Left renal pelvis (tissue), 4 donors: Measurements from ENCODE around the gene BAZ2A. TPM values are rescaled to one million over a fixed set of nuclear protein-coding genes. Genes with fewer than 3 reads are reported as not detected.
"Not testable (repeated sequence)": the region's sequence is repeated elsewhere in the genome, so short reads cannot be mapped to it uniquely, and the experiment has no call there.

Source experiments
- DNase-seq, 4 donors: peaks; one replicate each; pipeline ENCODE4 v3.0.0-alpha.2; 2013; ENCODE audit warnings: low read depth in 4 of 4, low spot score in 3 of 4
- polyA plus RNA-seq, 4 donors: library from polyadenylated mRNA; unstranded; fragments of 120-200 nt; gene quantifications; one replicate each; pipeline ENCODE4 v1.2.1, GENCODE V29; 2013; ENCODE audit not compliant: insufficient read length in 4 of 4

Gene BAZ2A
- polyA plus RNA-seq = 10 to 100 TPM; 56.3 to 99.8 (median 85.0) TPM

GRCh38 chr12:56630180-56630632 lies at the start of gene BAZ2A:
BAZ2A (minus strand) TSS chr12:56630326; CDS start chr12:56617530, 12,796 bp downstream.
- no peak for DNase-seq

- no peak for DNase-seq
Observed at GRCh38 chr12:56678852-56679251, 48.7 kb upstream of the BAZ2A start.

DNA sequence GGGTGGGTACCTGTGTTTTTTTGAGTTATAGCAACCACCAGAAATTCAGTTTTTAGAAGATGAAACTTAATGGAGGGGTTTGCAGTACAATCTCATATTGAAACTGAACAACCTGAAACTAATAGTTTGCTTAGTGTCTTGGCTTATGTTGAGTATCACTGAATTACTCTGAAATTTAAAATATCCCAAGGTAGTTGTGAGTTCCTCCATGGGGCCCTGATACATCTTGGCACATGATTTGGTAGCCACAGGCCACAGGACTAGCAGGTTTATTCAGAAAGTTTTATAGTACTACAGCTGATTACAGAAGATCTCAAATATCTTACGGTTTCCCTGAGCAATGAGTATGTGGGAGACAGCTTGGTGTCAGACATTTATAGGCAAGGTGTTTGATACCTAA lies 47.6 kb upstream of the BAZ2A start:
- DNase-seq = no peak

GRCh38 chr12:56676851-56677580 lies 46.9 kb upstream of the BAZ2A start:
- no peak for DNase-seq

DNA sequence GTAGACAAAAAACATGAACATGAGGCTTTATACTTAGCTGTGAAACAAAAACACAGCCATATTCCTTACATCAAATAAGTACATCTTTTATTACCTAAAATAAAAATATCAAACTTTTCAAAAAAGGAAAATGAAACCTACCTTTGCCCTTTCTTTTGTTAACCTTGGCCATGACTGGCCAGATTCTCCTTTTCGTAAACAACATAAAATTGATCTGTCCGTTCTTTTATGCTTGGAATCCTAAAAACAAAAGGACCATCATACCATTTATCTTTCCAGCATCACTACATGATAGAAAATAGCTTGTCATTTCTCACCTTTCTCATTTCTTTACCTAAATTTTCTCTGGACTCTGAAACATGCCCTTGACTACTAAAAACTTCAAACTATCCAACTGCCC lies 41.5 kb upstream of the BAZ2A start:
- DNase-seq = no peak

DNA sequence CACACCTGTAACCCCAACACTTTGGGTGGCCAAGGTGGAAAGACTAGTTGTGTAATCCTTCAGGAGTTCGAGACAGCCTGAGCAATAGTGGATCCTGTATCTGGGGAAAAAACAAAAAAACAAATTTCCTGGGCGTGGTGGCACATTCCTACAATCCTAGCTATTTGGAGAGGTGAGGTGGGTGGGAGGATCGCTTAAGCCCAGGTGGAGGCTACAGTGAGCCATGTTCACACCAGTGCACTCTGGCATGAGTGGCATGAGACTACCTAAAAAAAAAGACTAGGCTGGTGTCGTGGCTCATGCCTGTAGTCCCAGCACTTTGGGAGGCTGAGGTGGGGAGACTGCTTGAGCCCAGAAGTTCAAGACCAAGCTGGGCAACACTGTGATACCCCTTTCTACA lies 40.7 kb upstream of the BAZ2A start:
- DNase-seq = no peak

DNA sequence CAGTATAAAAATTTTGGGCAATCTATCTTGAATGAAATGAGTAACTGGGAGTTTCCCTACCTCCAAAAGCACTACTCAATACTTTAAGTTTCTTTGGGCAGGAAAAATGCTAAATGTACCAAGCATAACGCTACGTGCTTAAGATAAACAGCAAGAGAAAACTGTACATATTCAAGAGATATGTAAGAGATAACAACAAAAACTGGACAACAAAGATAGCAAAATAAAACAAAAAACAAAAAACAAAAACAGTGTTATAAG lies 38.0 kb upstream of the BAZ2A start:
- no peak for DNase-seq

DNA sequence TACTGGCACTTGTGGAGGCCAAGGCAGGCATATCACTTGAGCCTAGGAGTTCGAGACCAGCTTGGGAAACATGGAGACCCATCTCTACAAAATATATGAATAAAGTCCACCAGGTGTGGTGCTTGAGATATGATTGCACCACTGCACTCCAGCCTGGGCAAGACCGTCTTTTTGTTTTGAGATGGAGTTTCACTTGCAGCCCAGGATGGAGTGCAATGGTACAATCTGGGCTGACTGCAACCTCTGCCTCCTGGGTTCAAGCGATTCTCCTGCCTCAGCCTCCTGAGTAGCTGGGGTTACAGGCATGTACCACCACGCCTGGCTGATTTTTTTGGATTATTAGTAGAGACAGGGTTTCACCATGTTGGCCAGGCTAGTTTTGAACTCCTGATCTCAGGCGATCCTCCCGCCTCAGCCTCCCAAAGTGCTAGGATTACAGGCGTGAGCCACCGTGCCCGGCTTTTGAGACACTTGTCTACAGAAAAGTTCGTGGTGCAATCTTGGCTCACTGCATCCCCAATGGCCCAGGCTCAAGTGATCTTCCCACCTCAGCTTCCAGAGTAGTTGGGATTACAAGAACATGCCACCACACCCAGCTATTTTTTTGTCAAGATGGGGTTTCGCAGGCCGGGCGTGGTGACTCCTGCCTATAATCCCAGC lies 32.0 kb upstream of the BAZ2A start:
- no peak for DNase-seq

DNA sequence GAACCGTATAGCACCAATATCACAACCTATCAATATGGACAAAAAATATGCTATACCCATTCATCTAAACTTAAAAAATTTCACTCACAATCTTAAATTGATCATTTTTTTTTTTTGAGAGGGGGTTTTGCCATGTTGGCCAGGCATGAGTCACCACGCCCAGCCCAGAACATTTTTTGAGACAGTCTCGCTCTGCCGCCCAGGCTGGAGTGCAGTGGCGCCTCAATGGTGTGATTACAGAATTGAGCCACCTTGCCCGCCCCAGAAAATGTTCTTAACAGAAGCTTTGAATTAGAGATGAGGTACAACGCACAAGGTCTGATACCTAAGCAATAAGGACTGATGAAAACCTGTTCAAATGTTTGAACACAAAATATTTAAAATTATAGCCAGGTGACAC lies 31.4 kb upstream of the BAZ2A start:
- DNase-seq = no peak

- no peak for DNase-seq
Observed at GRCh38 chr12:56658921-56659320, 28.8 kb upstream of the BAZ2A start.

GRCh38 chr12:56657416-56658379 lies 27.6 kb upstream of the BAZ2A start:
- DNase-seq = no peak

GRCh38 chr12:56653781-56654180 lies 23.7 kb upstream of the BAZ2A start:
- DNase-seq = not testable (repeated sequence)

DNA sequence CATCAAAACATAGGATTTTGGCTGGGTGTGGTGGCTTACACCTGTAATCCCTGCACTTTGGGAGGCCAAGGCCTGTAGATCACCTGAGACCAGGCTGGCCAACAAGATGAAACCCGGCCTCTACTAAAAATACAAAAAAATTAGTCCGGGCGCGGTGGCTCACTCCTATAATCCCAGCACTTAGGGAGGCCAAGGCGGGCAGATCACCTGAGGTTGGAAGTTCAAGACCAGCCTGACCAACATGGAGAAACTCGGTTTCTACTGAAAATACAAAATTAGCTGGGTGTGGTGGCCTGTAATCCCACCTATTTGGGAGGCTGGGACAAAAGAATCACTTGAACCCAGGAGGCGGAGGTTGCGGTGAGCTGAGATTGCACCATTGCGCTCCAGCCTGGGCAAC lies 17.9 kb upstream of the BAZ2A start:
- DNase-seq = not testable (repeated sequence)

GRCh38 chr12:56645717-56646446 lies 15.8 kb upstream of the BAZ2A start, which contains the start of gene ATP5F1B:
ATP5F1B (minus strand) TSS chr12:56645984; CDS start chr12:56645963, 21 bp downstream.
- DNase-seq = peak; percentile 98 to 99 (median 99)

DNA sequence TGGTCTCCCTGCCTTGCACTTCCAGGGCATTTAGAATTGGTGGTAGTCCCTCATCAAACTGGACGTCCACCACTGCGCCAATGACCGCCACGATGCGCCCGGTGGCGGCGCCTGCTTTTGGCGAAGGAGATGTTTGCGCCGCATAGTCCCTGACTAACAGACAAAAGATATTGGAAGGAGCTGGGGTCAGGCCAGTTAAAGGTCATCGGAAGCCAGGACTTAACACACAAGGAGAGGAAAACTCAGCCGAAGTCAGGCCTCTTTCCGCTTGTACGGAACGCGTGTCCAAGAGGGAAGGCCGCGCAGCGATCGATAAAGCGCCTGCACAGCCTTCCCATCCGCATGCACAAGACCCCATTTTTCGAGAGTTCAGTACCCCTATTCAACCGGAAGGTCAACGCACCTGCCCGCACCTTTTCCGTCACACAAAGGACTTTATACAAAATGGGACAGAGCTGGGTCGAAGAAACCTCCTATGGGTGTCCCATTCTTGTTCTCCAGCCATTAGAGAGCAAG lies 15.1 kb upstream of the BAZ2A start:
- no peak for DNase-seq

- DNase-seq = no peak
Observed at GRCh38 chr12:56644654-56645053, 14.5 kb upstream of the BAZ2A start.

GRCh38 chr12:56641219-56641618 lies 11.1 kb upstream of the BAZ2A start:
- DNase-seq = no peak

DNA sequence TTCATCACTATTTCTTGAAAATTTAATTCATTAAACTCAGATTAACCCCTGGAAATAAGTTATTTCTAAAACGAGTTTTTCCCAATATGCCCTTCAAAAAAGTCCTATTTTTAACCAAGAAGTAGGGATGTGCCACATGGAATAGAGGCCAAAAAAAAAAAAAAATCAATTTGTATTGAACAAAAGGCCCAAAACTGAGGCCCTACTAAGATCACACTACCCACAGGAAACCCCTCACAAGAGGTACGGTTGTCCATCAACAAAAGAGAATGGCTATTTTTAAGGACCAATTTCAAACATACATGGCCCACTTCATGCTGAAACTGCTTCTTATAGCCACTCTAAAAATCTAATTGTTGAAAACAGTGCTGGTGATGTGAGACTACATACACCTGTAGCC lies 7.5 kb upstream of the BAZ2A start:
- no peak for DNase-seq

DNA sequence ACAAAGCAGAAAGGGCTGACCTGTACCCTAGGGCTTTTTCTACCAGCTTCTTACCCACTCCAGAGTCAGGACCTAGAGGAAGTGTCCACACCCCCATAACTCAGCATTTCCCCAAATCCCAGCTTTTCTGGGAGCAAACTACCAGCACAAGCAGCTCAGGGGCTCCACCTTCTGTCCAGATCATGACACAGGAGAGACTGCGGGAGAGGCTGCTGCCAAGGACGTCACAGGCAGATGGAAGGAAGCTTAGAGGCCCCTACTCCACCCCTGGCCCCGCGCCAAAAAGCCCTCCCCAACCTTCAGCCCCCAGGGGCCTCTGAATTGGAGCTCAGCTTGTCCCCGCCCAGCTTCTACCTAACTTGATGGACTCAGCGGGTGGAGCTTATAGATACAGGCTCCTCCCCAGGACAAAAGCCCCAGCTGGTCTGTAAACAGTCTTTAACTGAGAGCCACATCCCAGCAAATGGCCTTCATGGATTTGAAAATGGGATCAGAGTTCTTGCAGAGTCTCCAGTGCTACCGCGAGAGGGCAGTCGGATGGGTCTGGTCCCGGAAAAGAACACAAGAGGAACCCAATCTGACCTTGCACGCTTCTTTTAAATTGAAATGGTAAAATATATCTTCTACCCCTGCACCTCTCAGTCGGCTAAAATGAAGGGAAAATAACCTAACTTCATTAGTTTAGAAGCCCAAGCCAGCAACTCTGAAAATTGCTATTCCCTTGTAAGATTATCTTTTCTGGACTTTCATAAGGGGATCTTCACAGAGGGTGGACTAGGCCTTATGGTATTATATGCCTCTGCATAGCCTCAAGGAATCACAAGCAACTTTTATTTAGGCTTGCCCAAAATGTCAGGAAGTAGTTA lies 6.8 kb upstream of the BAZ2A start:
- peak; percentile 96 to 99 (median 98) for DNase-seq
